Keratinocyte (primary cell): ENCODE results near the gene MAGI1.

Source experiments
- EZH2 ChIP-seq: IDR thresholded peaks from one replicate; pipeline ENCODE4 v1.6.1; 2012; ENCODE audit warnings: inconsistent platforms, mild to moderate bottlenecking, low read length, moderate library complexity
- TF ChIP-seq, protein P1 (sequence below), 3 experiments: IDR thresholded peaks in 1 of 3; conservative IDR thresholded peaks in 1 of 3; optimal IDR thresholded peaks in 1 of 3; 2 replicates in 2 of 3; 3 replicates in 1 of 3; pipeline versions ENCODE3 to v1.5.1; 2011; ENCODE audit warnings: low read length in 3 of 3, mild to moderate bottlenecking in 3 of 3, moderate library complexity in 2 of 3, control low read depth in 1 of 3, inconsistent platforms in 1 of 3; ENCODE audit not compliant: insufficient read depth in 2 of 3; ENCODE audit errors: extremely low read depth in 1 of 3

DNA sequence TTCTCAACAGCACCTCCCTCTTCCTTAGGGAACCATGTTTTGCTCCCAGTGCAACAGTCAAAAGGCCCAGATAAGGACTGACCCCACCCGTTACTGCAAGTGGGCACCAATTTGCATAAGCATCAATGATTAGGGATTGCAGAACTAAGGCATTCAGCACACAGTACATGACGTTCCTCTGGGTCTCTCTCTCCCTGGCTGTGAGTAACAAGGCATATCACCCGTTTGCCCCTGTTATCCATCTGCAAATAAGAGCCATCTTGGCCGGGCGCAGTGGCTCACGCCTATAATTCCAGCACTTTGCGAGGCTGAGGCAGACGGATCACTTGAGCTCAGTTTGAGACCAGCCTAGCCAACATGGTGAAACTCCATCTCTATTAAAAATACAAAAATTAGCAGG lies 18.8 kb downstream of the MAGI1 start:
- TF ChIP-seq, protein P1, sequence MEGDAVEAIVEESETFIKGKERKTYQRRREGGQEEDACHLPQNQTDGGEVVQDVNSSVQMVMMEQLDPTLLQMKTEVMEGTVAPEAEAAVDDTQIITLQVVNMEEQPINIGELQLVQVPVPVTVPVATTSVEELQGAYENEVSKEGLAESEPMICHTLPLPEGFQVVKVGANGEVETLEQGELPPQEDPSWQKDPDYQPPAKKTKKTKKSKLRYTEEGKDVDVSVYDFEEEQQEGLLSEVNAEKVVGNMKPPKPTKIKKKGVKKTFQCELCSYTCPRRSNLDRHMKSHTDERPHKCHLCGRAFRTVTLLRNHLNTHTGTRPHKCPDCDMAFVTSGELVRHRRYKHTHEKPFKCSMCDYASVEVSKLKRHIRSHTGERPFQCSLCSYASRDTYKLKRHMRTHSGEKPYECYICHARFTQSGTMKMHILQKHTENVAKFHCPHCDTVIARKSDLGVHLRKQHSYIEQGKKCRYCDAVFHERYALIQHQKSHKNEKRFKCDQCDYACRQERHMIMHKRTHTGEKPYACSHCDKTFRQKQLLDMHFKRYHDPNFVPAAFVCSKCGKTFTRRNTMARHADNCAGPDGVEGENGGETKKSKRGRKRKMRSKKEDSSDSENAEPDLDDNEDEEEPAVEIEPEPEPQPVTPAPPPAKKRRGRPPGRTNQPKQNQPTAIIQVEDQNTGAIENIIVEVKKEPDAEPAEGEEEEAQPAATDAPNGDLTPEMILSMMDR (optimal IDR thresholded peaks at IDR 0.05 in 1 of 3, IDR thresholded peaks at IDR 0.05 in 1 of 3, conservative IDR thresholded peaks at IDR 0.05 in 1 of 3; ENCODE audit: extremely low read depth in 1 of 3, insufficient read depth in 2 of 3, low read length in 3 of 3) = no peak
- TF ChIP-seq EZH2 = no peak
